Upper lobe of left lung (tissue), 4 donors: ENCODE measurements around the gene LRRFIP1.

Experiments
- CTCF ChIP-seq, 6 experiments: fragments of 450-650 bp in 4 of 6; fragments of 200-600 bp in 2 of 6; sonication (generic) in 2 of 6; IDR thresholded peaks; one replicate each; pipeline ENCODE4 v1.5.1; 2016 to 2019; ENCODE audit warnings: antibody characterized with exemption in 6 of 6
- POLR2A ChIP-seq, 4 donors: fragments of 450-650 bp; IDR thresholded peaks; one replicate each; pipeline ENCODE4 v1.5.1; 2016 to 2017; ENCODE audit warnings: antibody characterized with exemption in 4 of 4, mild to moderate bottlenecking in 2 of 4

DNA sequence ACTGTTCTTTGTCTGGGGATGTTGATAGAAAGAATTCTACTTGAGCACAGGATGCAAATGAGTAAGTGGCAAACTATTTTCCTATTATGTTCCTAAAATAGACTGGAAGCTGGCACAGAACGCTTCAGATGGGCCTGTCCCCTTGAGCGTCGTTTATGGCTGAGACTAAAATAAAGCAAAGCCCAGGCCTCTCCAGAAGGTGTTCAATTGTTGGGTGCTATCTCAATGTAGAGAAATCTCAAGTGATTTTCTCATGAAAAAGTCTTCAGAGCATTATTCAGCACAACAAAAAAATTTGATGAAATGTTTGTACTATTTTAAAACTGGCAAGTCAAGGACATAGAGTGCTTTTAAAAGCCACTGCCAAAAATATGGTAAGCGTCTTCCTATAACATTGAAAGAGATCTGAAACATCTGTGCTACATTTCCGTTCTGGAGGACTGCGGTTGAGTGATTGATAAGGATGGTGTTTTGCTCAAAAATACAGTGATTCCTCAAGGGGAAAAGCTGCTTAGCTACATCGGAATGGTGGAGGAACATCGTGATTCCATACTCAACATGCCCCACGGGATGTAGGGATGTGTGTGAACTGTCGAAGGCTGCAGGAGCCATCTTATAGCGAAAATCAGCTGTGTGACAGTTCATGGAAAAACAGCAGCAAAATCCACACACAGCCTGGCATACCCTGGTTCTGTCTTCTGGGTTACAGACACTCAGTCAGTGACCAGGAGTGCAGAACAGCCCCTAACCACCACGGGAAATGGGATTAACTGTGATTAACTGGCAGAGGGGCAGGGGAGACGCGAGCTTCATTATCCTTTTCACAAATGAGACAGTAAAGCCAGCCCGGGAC, 10.4 kb upstream of the LRRFIP1 start:
- TF ChIP-seq CTCF (IDR thresholded peaks at IDR 0.05) (no peak), POLR2A (IDR thresholded peaks at IDR 0.05) (no peak)
